Spleen (tissue), 7 donors: ENCODE results near the gene KLHL26.

ENCODE experiments used
- CTCF ChIP-seq, 11 experiments: fragments of 200-600 bp in 7 of 11; fragments of 450-650 bp in 4 of 11; sonication (generic) in 4 of 11; IDR thresholded peaks in 8 of 11; conservative IDR thresholded peaks in 3 of 11; 1 replicate in 7 of 11; 2 replicates in 4 of 11; pipeline versions ENCODE4 v1.4.0 to v1.8.0; 2016 to 2021; ENCODE audit warnings: antibody characterized with exemption in 11 of 11, inconsistent platforms in 4 of 11, mild to moderate bottlenecking in 1 of 11
- POLR2AphosphoS5 ChIP-seq, 3 donors: sonication (generic); formaldehyde crosslinking; IDR thresholded peaks; one replicate each; pipeline ENCODE4 v1.5.1; 2017; ENCODE audit warnings: antibody characterized with exemption in 3 of 3
- donor health status: DM: no; HTN: no; CAD: no; lungs with moderate emphysema.
- donor health status: DM: no; HTN: no; CAD: no.
- donor health status: DM: no; HTN: no; CAD: no.

GRCh38 chr19:18612051-18612771 lies 24.6 kb upstream of the KLHL26 start:
- TF ChIP-seq CTCF (IDR thresholded peaks at IDR 0.05 in 8 of 11, conservative IDR thresholded peaks at IDR 0.05 in 3 of 11) (no peak), POLR2AphosphoS5 (IDR thresholded peaks at IDR 0.05) (no peak)
